H9 (cell line): ENCODE results near the gene ANTKMT. TPM values are rescaled to one million over a fixed set of nuclear protein-coding genes. Genes with fewer than 3 reads are reported as not detected.

Experiments
- DNase-seq: peaks from one replicate; pipeline ENCODE4 v3.0.0-alpha.2; 2017
- H2AFZ ChIP-seq: one replicate; pipeline ENCODE4 v1.6.1; 2013; ENCODE audit warnings: mild to moderate bottlenecking, low read length, control low read depth, moderate library complexity
- H2AK5ac ChIP-seq: 2 replicates; pipeline ENCODE4 v1.6.1; 2013; ENCODE audit warnings: low read length, control low read depth, mixed read lengths; ENCODE audit not compliant: insufficient read length
- H2BK120ac ChIP-seq: one replicate; pipeline ENCODE4 v1.6.1; 2013; ENCODE audit warnings: low read depth, mild to moderate bottlenecking, low read length, control low read depth, inconsistent platforms; ENCODE audit not compliant: poor library complexity, severe bottlenecking
- H2BK12ac ChIP-seq: 2 replicates; pipeline ENCODE4 v1.6.1; 2013; ENCODE audit warnings: low read length, control low read depth, mixed read lengths, low read depth; ENCODE audit not compliant: insufficient read length
- H2BK15ac ChIP-seq: 2 replicates; pipeline ENCODE4 v1.6.1; 2013; ENCODE audit warnings: low read depth, low read length, control low read depth
- H2BK20ac ChIP-seq: one replicate; pipeline ENCODE4 v1.6.1; 2013; ENCODE audit warnings: low read depth, mild to moderate bottlenecking, low read length, control low read depth, inconsistent platforms; ENCODE audit not compliant: poor library complexity, severe bottlenecking
- H2BK5ac ChIP-seq: 2 replicates; pipeline ENCODE4 v1.6.1; 2013; ENCODE audit warnings: low read length, control low read depth, mixed read lengths; ENCODE audit not compliant: insufficient read length
- H3K14ac ChIP-seq: 2 replicates; pipeline ENCODE4 v1.6.1; 2013; ENCODE audit warnings: low read length, control low read depth; ENCODE audit not compliant: insufficient read depth
- H3K18ac ChIP-seq: 2 replicates; pipeline ENCODE4 v1.6.1; 2013; ENCODE audit warnings: low read depth, mild to moderate bottlenecking, mixed read lengths, low read length, control low read depth; ENCODE audit not compliant: insufficient read length
- H3K23ac ChIP-seq: 2 replicates; pipeline ENCODE4 v1.6.1; 2013; ENCODE audit warnings: low read length, control low read depth, mixed read lengths, low read depth; ENCODE audit not compliant: insufficient read length
- H3K23me2 ChIP-seq: 2 replicates; pipeline ENCODE4 v1.6.1; 2013; ENCODE audit warnings: low read depth, mild to moderate bottlenecking, mixed read lengths, low read length, control low read depth; ENCODE audit not compliant: insufficient read length, poor library complexity, severe bottlenecking
- H3K27ac ChIP-seq: 2 replicates; pipeline ENCODE4 v1.5.1; 2013; ENCODE audit warnings: low read length, control low read depth, mixed read lengths, low read depth; ENCODE audit not compliant: insufficient read length
- H3K27me3 ChIP-seq: 2 replicates; pipeline ENCODE4 v1.6.1; 2013; ENCODE audit warnings: low read length, control low read depth, inconsistent platforms; ENCODE audit not compliant: insufficient read depth
- H3K4ac ChIP-seq: 2 replicates; pipeline ENCODE4 v1.6.1; 2013; ENCODE audit warnings: low read depth, mild to moderate bottlenecking, control low read depth, inconsistent platforms, low read length, moderate library complexity
- H3K4me1 ChIP-seq: 2 replicates; pipeline ENCODE4 v1.6.1; 2013; ENCODE audit warnings: low read length, control low read depth, inconsistent platforms; ENCODE audit not compliant: insufficient read depth
- H3K4me2 ChIP-seq: 2 replicates; pipeline ENCODE4 v1.6.1; 2013; ENCODE audit warnings: low read length, control low read depth, mixed read lengths; ENCODE audit not compliant: insufficient read length, insufficient read depth
- H3K56ac ChIP-seq: 2 replicates; pipeline ENCODE4 v1.6.1; 2013; ENCODE audit warnings: low read depth, mild to moderate bottlenecking, mixed read lengths, low read length, control low read depth; ENCODE audit not compliant: insufficient read length
- H3K79me1 ChIP-seq: 2 replicates; pipeline ENCODE4 v1.6.1; 2013; ENCODE audit warnings: low read depth, mild to moderate bottlenecking, moderate library complexity, low read length, control low read depth, inconsistent platforms; ENCODE audit not compliant: insufficient read depth, poor library complexity, severe bottlenecking
- H3K79me2 ChIP-seq: 2 replicates; pipeline ENCODE4 v1.6.1; 2013; ENCODE audit warnings: low read length, control low read depth, inconsistent platforms; ENCODE audit not compliant: insufficient read depth
- H3K9ac ChIP-seq: 2 replicates; pipeline ENCODE4 v1.6.1; 2013; ENCODE audit warnings: low read length, control low read depth, mixed read lengths; ENCODE audit not compliant: insufficient read length; ENCODE audit errors: extremely low read depth
- H3K9me3 ChIP-seq: one replicate; pipeline ENCODE4 v1.6.1; 2013; ENCODE audit warnings: low read depth, low read length, inconsistent platforms; ENCODE audit not compliant: control insufficient read depth
- H3T11ph ChIP-seq: one replicate; pipeline ENCODE4 v1.6.1; 2013; ENCODE audit warnings: mild to moderate bottlenecking, low read length, control low read depth, inconsistent platforms
- H4K20me1 ChIP-seq: one replicate; pipeline ENCODE4 v1.6.1; 2013; ENCODE audit not compliant: control insufficient read depth, insufficient read length, insufficient read depth
- H4K5ac ChIP-seq: 2 replicates; pipeline ENCODE4 v1.6.1; 2013; ENCODE audit warnings: low read depth, mild to moderate bottlenecking, mixed read lengths, low read length, control low read depth; ENCODE audit not compliant: insufficient read length
- H4K8ac ChIP-seq: replicated peaks from 2 replicates; pipeline ENCODE4 v1.6.1; 2013; ENCODE audit warnings: low read length, control low read depth, mixed read lengths, low read depth; ENCODE audit not compliant: insufficient read length
- H4K91ac ChIP-seq: 2 replicates; pipeline ENCODE4 v1.6.1; 2013; ENCODE audit warnings: low read depth, mild to moderate bottlenecking, moderate library complexity, mixed read lengths, low read length, control low read depth; ENCODE audit not compliant: insufficient read length
- H3K27ac Mint-ChIP-seq, 3 experiments: 2 replicates in 2 of 3; 3 replicates in 1 of 3; pipeline ENCODE4 v1.8.0; 2020 to 2021; ENCODE audit warnings: mixed read lengths in 3 of 3, mild to moderate bottlenecking in 1 of 3, moderate library complexity in 1 of 3
- H3K27me3 Mint-ChIP-seq: 2 replicates; pipeline ENCODE4 v1.8.0; 2021; ENCODE audit warnings: low read depth, mild to moderate bottlenecking, moderate library complexity, mixed read lengths
- H3K36me3 Mint-ChIP-seq, 3 experiments: 2 replicates in 2 of 3; 3 replicates in 1 of 3; pipeline ENCODE4 v1.8.0; 2020 to 2021; ENCODE audit warnings: low read depth in 3 of 3, mixed read lengths in 3 of 3; ENCODE audit not compliant: insufficient read depth in 1 of 3
- H3K4me1 Mint-ChIP-seq, 2 experiments: 2 replicates each; pipeline ENCODE4 v1.8.0; 2020; ENCODE audit warnings: mixed read lengths in 2 of 2
- H3K4me3 Mint-ChIP-seq, 2 experiments: 2 replicates in 1 of 2; 3 replicates in 1 of 2; pipeline ENCODE4 v1.8.0; 2020 to 2021; ENCODE audit warnings: mild to moderate bottlenecking in 2 of 2, mixed read lengths in 2 of 2, moderate library complexity in 1 of 2
- H3K9me3 Mint-ChIP-seq, 2 experiments: 2 replicates in 1 of 2; 3 replicates in 1 of 2; pipeline ENCODE4 v1.8.0; 2020; ENCODE audit warnings: mild to moderate bottlenecking in 2 of 2, mixed read lengths in 2 of 2, moderate library complexity in 1 of 2
- WGBS: extraction: QIAGEN DNeasy Blood & Tissue Kit; methylation state at CpG from one replicate; pipeline ENCODE4 v1.1.7; 2013; ENCODE audit warnings: missing lambda C conversion rate, low lambda C conversion rate, mixed read lengths; ENCODE audit not compliant: insufficient read length; ENCODE audit errors: extremely low coverage; 5-methylcytosine and 5-hydroxymethylcytosine counted together
- total RNA-seq: library from RNA; stranded (reverse); gene quantifications from 2 replicates; pipeline ENCODE4 v1.2.1, GENCODE V29; 2021
- TF ChIP-seq, protein P1 (sequence below): fragments of 200-600 bp; sonication (generic); conservative IDR thresholded peaks from 3 replicates; pipeline ENCODE4 v1.8.0; 2021; ENCODE audit warnings: antibody characterized with exemption, mild to moderate bottlenecking

ANTKMT gene
- total RNA-seq, 1 experiment from 2014 or later, result 31.5 TPM

DNA sequence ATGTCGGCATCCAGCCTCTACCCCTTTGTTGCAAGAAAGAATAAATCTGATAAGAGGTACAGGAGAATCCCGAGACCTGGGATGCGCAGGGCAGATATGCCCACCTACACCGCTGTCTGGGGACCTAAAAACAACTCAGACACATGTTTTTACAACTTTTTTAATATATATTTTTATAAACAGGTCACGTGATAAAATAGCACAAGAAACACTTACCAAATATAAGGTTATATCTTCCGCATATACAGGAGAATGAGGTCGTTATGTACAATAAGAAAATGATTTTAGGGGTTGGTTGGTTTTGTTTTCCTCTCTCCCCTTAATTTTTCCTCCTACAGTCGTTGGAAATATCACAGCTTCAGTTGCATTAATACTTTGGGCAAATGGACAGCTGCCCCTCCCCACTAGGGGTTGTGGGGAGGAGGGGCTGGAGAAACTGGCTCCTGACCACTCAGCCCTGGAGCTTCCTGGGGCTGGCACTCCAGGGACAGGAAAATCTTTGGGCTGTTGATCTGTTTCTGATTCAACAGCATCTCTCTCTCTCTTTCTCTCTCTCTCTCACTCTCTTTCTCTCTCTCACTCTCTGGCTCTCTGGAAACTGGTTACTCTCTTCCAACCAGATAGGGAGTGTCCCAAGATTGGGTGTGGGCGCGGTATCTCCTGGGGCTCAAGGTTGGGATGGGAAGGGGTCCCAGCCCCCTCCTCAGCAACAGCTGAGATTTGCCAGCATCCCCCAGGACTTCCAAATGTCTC, 28.4 kb upstream of the ANTKMT start:
- Mint-ChIP-seq H3K4me3 (peak overlapping the region in 1 of 2 experiments; percentile 30; a peak in 2 of 5 replicates), H3K9me3 (no peaks in the 10 kb centered on the region; a peak in 1 of 5 replicates), H3K27me3 (peaks cover 63% of the 10 kb centered on the region), H3K36me3 (peaks cover 0 to 3% (median 2%) of the 10 kb centered on the region in 3 experiments; a peak in 2 of 7 replicates), H3K4me1 (peaks cover 0 to 16% of the 10 kb centered on the region in 2 experiments; a peak in 3 of 4 replicates), H3K27ac (no peak overlapping the region)
- Histone ChIP-seq H3K56ac (no peak overlapping the region), H3K79me1 (no peaks in the 10 kb centered on the region), H2BK12ac (no peak overlapping the region), H3K27ac (no peak overlapping the region), H3K9ac (no peak overlapping the region), H4K91ac (no peak overlapping the region), H3K4ac (no peak overlapping the region), H3K4me1 (no peaks in the 10 kb centered on the region), H2BK5ac (no peak overlapping the region), H3K23ac (no peak overlapping the region), H2AK5ac (no peak overlapping the region), H4K5ac (no peak overlapping the region), H3K14ac (no peak overlapping the region), H4K20me1 (no peaks in the 10 kb centered on the region), H3K23me2 (peaks cover 27% of the 10 kb centered on the region), H2AFZ (no peak overlapping the region), H2BK20ac (no peak overlapping the region), H3K18ac (no peak overlapping the region), H2BK15ac (no peak overlapping the region), H3T11ph (no peak overlapping the region), H3K4me2 (no peak overlapping the region), H3K9me3 (no peaks in the 10 kb centered on the region), H3K27me3 (peaks cover 11% of the 10 kb centered on the region; the same call in 1 of the 2 replicates), H2BK120ac (no peak overlapping the region), H3K79me2 (no peaks in the 10 kb centered on the region), H4K8ac (no peak overlapping the region)
- TF ChIP-seq, protein P1, sequence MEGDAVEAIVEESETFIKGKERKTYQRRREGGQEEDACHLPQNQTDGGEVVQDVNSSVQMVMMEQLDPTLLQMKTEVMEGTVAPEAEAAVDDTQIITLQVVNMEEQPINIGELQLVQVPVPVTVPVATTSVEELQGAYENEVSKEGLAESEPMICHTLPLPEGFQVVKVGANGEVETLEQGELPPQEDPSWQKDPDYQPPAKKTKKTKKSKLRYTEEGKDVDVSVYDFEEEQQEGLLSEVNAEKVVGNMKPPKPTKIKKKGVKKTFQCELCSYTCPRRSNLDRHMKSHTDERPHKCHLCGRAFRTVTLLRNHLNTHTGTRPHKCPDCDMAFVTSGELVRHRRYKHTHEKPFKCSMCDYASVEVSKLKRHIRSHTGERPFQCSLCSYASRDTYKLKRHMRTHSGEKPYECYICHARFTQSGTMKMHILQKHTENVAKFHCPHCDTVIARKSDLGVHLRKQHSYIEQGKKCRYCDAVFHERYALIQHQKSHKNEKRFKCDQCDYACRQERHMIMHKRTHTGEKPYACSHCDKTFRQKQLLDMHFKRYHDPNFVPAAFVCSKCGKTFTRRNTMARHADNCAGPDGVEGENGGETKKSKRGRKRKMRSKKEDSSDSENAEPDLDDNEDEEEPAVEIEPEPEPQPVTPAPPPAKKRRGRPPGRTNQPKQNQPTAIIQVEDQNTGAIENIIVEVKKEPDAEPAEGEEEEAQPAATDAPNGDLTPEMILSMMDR, result no peak
- no peak for DNase-seq
- WGBS, result no CpG with 5 or more reads among the region's 10 CpGs
